K562 (cell line): ENCODE results near the gene STK16. TPM values are rescaled to one million over a fixed set of nuclear protein-coding genes. Genes with fewer than 3 reads are reported as not detected.

ENCODE experiments used
- CBX3 ChIP-seq, 2 experiments: IDR thresholded peaks; 1 replicate in 1 of 2; 2 replicates in 1 of 2; pipeline ENCODE4 v1.6.1; 2012; ENCODE audit warnings: inconsistent platforms in 2 of 2, low read length in 2 of 2, borderline replicate concordance in 1 of 2, control low read depth in 1 of 2
- GTF2A2 ChIP-seq: IDR thresholded peaks from 2 replicates; pipeline ENCODE4 v1.6.1; 2016; ENCODE audit warnings: mild to moderate bottlenecking, missing genetic modification characterization, missing compliant biosample characterization
- HNRNPK ChIP-seq: fragments of 200-400 bp; formaldehyde crosslinking; IDR thresholded peaks from one replicate; pipeline ENCODE4 v1.6.1; 2018; ENCODE audit warnings: mild to moderate bottlenecking, low read depth, low read length; ENCODE audit not compliant: poor library complexity, severe bottlenecking
- ILF3 ChIP-seq: fragments of 450-650 bp; IDR thresholded peaks from 2 replicates; pipeline ENCODE4 v1.6.1; 2018; ENCODE audit warnings: antibody characterized with exemption, mild to moderate bottlenecking, moderate library complexity, borderline replicate concordance
- MEF2A ChIP-seq: IDR thresholded peaks from 2 replicates; pipeline ENCODE4 v1.6.1; 2011; ENCODE audit warnings: low read depth, mild to moderate bottlenecking, low read length, moderate library complexity; ENCODE audit not compliant: control insufficient read depth
- POLR3A ChIP-seq: IDR thresholded peaks from 2 replicates; pipeline ENCODE4 v1.6.1; 2011; ENCODE audit warnings: borderline replicate concordance, mild to moderate bottlenecking, moderate library complexity; ENCODE audit not compliant: insufficient read length, insufficient read depth; ENCODE audit errors: extremely low read depth
- ZNF175 ChIP-seq: fragments of 200-800 bp; sonication (Bioruptor generic); IDR thresholded peaks from 2 replicates; pipeline ENCODE4 v1.6.1; 2016; ENCODE audit warnings: low read depth, mild to moderate bottlenecking, missing genetic modification characterization, missing compliant biosample characterization
- ZNF263 ChIP-seq: sonication (generic); formaldehyde crosslinking; IDR thresholded peaks from 2 replicates; pipeline ENCODE4 v1.8.0; 2022; ENCODE audit warnings: mild to moderate bottlenecking, missing genetic modification reagents, borderline replicate concordance
- ZNF274 ChIP-seq: IDR thresholded peaks from 2 replicates; pipeline ENCODE4 v1.6.1; 2011; ENCODE audit warnings: low read depth, mild to moderate bottlenecking, low read length, moderate library complexity, borderline replicate concordance
- polyA plus RNA-seq, 8 experiments: library from polyadenylated mRNA; depleted of rRNA in 4 of 8; stranded (reverse) in 5 of 8; unstranded in 3 of 8; fragments of >200 nt; fragmentation: Nextera tagmentation in 2 of 8; fragmentation: Illumina TruSeq in 1 of 8; extraction: Ambion mirVana in 2 of 8; extraction: Trizol in 1 of 8; gene quantifications; 2 replicates each; pipeline versions ENCODE4 v1.2.1 to v1.2.3, GENCODE V29; 2011 to 2014; ENCODE audit warnings: inconsistent platforms in 1 of 8, missing spikeins in 1 of 8
- total RNA-seq, 7 experiments: library from RNA; depleted of rRNA in 6 of 7; stranded (reverse); fragments of >200 nt in 6 of 7; fragmentation: Illumina TruSeq in 2 of 7; extraction: Trizol in 2 of 7; gene quantifications; 2 replicates each; pipeline versions ENCODE4 v1.2.1 to v1.2.3, GENCODE V29; 2011 to 2021; ENCODE audit warnings: low replicate concordance in 1 of 7
- TF ChIP-seq, protein P1 (sequence below): fragments of 450-650 bp; formaldehyde crosslinking; IDR thresholded peaks from 2 replicates; pipeline ENCODE4 v1.4.0; 2020; ENCODE audit warnings: mild to moderate bottlenecking
- TF ChIP-seq, protein P2 (sequence below), 2 experiments: fragments of 450-650 bp; conservative IDR thresholded peaks; 2 replicates each; pipeline ENCODE4 v1.6.1; 2017; ENCODE audit warnings: mild to moderate bottlenecking in 2 of 2, moderate library complexity in 2 of 2
- TF ChIP-seq, protein P3 (sequence below), 2 experiments: fragments of 450-650 bp; IDR thresholded peaks; 2 replicates each; pipeline ENCODE4 v1.6.1; 2016; ENCODE audit warnings: mild to moderate bottlenecking in 2 of 2, borderline replicate concordance in 1 of 2, low read depth in 1 of 2, moderate library complexity in 1 of 2
- TF ChIP-seq, protein P4 (sequence below): fragments of 250-450 bp; sonication (Bioruptor Pico); IDR thresholded peaks from 2 replicates; pipeline ENCODE4 v1.9.0; 2021; ENCODE audit warnings: mild to moderate bottlenecking

STK16 gene
- total and polyA plus RNA-seq, 9 of the 15 experiments (the other 6 are each of a cell fraction or from before 2014, with no cell fraction given) = 5.4 to 36.2 (median 17.8) TPM

DNA sequence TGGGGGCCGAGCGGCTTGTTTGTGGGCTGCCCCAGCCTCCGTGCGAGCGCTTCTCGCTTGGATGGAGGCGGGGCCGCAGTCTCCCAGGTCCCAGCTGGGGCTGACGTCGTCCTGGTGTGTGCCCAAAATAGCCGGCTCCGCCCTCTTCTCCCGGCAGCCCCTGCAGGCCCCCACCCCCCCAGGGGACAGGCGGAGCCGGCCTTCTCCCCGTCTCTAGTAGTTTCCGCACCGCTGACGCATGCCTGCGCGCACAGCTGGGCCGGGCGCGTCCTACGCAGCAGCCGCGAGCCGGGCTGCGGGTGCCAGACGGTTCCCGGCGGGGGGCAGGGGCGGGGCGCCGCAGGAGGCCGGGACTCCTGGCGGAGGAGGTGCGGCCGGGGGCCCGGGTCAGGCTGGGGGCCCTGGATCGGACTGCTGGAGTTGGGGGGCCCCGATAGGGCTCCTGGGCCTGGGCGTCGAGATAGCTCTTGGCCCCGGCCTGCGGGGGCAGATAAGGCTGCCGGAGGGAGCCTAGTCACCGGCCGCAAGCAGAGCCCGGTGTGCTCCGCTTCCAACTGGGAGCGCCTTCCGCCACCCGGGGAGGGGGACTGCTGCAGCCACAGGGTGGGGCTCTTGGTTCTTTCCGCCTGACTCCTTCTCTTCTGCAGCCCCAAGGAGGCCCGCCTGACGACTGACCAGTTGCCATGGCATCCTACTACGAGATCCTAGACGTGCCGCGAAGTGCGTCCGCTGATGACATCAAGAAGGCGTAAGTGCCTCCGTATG, 34.1 kb downstream of the STK16 start, which contains the start of gene DNAJB2 (continued):
- TF ChIP-seq, protein P1, sequence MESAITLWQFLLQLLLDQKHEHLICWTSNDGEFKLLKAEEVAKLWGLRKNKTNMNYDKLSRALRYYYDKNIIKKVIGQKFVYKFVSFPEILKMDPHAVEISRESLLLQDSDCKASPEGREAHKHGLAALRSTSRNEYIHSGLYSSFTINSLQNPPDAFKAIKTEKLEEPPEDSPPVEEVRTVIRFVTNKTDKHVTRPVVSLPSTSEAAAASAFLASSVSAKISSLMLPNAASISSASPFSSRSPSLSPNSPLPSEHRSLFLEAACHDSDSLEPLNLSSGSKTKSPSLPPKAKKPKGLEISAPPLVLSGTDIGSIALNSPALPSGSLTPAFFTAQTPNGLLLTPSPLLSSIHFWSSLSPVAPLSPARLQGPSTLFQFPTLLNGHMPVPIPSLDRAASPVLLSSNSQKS (CRISPR knock-in tag) = no peak
- TF ChIP-seq, protein P2, sequence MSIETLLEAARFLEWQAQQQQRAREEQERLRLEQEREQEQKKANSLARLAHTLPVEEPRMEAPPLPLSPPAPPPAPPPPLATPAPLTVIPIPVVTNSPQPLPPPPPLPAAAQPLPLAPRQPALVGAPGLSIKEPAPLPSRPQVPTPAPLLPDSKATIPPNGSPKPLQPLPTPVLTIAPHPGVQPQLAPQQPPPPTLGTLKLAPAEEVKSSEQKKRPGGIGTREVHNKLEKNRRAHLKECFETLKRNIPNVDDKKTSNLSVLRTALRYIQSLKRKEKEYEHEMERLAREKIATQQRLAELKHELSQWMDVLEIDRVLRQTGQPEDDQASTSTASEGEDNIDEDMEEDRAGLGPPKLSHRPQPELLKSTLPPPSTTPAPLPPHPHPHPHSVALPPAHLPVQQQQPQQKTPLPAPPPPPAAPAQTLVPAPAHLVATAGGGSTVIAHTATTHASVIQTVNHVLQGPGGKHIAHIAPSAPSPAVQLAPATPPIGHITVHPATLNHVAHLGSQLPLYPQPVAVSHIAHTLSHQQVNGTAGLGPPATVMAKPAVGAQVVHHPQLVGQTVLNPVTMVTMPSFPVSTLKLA (conservative IDR thresholded peaks at IDR 0.05) = peak; percentile 77 to 85
- TF ChIP-seq ZNF175 (CRISPR knock-in tag) (peak; percentile 96), GTF2A2 (no peak), CBX3 (IDR thresholded peaks at IDR 0.05; ENCODE audit: borderline replicate concordance in 1 of 2, low read length in 2 of 2) (peak in 1 of 2 experiments; percentile 39; a peak in 1 of 3 replicates), ZNF263 (CRISPR knock-in tag) (0 out of 2 replicates have a peak, but pooled peaks have one; percentile 21), ILF3 (0 out of 2 replicates have a peak, but pooled peaks have one; percentile 54), HNRNPK (peak; percentile 99), POLR3A (no peak), ZNF274 (peak; percentile 86), MEF2A (peak; percentile 99)
- TF ChIP-seq, protein P3, sequence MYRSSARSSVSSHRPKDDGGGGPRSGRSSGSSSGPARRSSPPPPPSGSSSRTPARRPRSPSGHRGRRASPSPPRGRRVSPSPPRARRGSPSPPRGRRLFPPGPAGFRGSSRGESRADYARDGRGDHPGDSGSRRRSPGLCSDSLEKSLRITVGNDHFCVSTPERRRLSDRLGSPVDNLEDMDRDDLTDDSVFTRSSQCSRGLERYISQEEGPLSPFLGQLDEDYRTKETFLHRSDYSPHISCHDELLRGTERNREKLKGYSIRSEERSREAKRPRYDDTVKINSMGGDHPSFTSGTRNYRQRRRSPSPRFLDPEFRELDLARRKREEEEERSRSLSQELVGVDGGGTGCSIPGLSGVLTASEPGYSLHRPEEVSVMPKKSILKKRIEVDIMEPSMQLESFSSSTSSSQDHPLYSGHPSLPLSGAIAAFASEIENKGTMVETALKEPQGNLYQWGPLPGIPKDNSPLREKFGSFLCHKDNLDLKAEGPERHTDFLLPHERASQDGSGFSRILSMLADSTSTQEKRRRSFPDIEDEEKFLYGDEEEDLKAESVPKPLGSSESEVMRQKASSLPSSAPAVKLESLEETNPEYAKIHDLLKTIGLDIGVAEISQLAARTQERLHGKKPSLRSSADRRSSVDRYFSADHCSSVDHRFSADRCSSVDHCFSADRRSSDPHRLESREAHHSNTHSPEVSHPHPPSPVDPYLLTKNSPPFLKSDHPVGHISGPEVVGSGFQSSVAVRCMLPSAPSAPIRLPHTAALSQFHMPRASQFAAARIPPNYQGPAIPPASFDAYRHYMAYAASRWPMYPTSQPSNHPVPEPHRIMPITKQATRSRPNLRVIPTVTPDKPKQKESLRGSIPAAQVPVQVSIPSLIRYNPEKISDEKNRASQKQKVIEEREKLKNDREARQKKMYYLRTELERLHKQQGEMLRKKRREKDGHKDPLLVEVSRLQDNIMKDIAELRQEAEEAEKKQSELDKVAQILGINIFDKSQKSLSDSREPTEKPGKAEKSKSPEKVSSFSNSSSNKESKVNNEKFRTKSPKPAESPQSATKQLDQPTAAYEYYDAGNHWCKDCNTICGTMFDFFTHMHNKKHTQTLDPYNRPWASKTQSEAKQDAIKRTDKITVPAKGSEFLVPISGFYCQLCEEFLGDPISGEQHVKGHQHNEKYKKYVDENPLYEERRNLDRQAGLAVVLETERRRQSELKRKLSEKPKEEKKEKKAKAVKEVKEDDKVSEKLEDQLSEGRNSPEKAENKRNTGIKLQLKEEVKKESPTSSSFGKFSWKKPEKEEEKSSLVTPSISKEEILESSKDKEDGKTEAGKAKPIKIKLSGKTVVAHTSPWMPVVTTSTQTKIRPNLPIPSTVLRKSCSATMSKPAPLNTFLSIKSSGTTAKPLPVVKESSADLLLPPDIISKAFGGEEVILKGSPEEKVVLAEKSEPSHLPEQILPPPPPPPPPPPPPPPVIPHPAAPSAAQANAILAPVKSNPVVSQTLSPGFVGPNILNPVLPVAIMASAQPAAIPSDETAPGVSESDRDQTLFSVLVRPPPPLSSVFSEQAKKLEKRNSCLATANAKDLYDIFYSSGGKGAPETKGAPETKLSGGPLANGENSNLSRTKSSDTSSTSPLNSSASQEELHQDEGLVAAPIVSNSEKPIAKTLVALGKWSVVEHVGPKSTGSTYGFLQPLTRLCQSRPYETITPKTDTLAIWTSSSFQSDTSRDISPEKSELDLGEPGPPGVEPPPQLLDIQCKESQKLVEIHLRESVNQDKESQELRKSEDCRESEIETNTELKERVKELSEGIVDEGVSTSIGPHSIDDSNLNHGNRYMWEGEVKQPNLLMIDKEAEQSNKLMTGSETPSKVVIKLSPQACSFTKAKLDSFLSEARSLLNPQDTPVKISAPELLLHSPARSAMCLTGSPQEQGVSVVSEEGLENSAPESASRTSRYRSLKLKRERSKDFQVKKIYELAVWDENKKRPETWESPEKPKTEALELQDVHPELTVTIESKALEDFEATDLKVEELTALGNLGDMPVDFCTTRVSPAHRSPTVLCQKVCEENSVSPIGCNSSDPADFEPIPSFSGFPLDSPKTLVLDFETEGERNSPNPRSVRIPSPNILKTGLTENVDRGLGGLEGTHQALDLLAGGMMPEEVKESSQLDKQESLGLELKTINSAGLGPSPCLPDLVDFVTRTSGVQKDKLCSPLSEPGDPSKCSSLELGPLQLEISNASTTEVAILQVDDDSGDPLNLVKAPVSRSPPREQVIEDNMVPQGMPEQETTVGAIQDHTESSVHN (IDR thresholded peaks at IDR 0.05; ENCODE audit: borderline replicate concordance in 1 of 2, low read depth in 1 of 2) = peak in 1 of 2 experiments; percentile 76; a peak in 2 of 4 replicates
- TF ChIP-seq, protein P4, sequence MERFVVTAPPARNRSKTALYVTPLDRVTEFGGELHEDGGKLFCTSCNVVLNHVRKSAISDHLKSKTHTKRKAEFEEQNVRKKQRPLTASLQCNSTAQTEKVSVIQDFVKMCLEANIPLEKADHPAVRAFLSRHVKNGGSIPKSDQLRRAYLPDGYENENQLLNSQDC (CRISPR knock-in tag) = no peak
